ENCODE data around the gene ST6GALNAC2. TPM values are rescaled to one million over a fixed set of nuclear protein-coding genes. Genes with fewer than 3 reads are reported as not detected.

The ST6GALNAC2 gene
- 1 to 10 TPM; 3.7 to 8.4 (median 6.1) TPM for total RNA-seq
- polyA plus RNA-seq: 1 to 10 TPM; 1.5 to 4.5 TPM
- long read RNA-seq, donor 1, transcript ST6GALNAC2-201 (9 exons, 2,170 nt): major isoform, 5 of 10 reads
- long read RNA-seq, donor 1, partial matches to known transcripts: 3 of 10 reads
- long read RNA-seq, donor 1, other reads (novel, unspliced or antisense): 2 of 10 reads
- long read RNA-seq, donor 2, transcript ST6GALNAC2-201 (9 exons, 2,170 nt): major isoform, 9 of 20 reads
- long read RNA-seq, donor 2, partial matches to known transcripts: 3 of 20 reads
- long read RNA-seq, donor 2, other reads (novel, unspliced or antisense): 8 of 20 reads
- long read RNA-seq, donor 3, transcript ST6GALNAC2-201 (9 exons, 2,170 nt): major isoform, 9 of 14 reads
- long read RNA-seq, donor 3, partial matches to known transcripts: 3 of 14 reads
- long read RNA-seq, donor 3, other reads (novel, unspliced or antisense): 2 of 14 reads

DNA sequence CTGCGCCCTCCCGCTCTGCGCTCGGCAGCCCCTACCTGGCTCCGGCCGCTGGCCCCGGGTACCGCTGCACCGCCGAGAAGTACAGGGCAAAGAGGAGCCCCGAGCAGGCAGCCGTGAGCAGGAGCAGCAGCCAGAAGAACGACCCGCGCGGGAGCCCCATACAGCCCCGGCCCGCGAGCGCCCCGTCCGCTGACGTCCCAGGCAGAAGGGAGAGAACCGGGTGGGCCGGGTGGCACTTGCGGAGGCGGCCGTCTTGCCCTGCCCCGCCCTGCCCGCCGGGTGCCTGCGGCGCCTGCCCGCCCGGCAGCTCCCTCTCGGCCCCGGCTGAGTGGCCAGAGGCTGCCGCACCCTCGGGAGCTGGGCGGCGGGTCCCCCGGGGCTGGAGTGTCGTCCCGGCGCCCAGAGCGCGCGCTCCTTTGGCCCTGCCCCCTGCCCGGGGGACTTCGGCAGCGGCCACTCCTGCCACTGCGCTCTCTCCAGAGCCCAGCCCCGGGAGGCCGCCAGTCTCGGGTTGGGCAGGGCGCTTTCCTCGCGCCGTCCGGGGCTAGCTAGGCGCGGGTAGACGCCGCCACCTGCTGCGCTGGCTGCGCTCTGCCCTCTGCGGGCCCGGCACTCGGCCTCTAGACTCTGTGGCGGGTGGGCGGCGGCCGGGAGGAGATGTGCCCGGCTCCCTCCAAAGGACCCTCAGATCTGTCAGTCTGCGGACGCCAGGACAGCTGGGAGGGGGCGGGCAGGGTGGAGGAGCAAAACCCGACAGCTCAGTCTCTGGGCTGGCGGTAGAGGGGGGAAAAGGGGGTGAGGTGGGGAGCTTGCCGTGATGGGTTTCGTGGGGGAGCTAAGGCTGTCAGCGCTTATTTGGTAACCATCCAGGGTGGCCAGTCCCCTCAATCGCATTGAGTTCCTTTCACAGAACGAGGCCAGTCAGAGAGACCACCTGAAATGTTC lies at the start of gene ST6GALNAC2:
Gene ST6GALNAC2, minus strand, starts transcription at position 212 of the 945 bp plus-strand sequence. Its CDS starts 52 bp downstream, at position 160.
- peak within 1 kb of the TSS; percentile 56 to 73 (median 65) for H3K4me3 ChIP-seq
- intact Hi-C loops (cut with DNase I): loop anchor here in 6 of 10 donors (1.0 to 2.0 kb wide), 3 partner anchors 62 to 63 kb away; no protein-coding TSS in a partner anchor
- H3K36me3 ChIP-seq: no peaks in the 10 kb centered on the region
- H3K27ac ChIP-seq: peak within 1 kb of the TSS in 9 of 10 donors; percentile 5 to 82 (median 53)
- peaks cover 0 to 57% (median 15%) of the 10 kb centered on the region in 7 donors for H3K27me3 ChIP-seq
- no peaks in the 10 kb centered on the region for H3K9me3 ChIP-seq
- ATAC-seq (peak; percentile 90 to 95 (median 94)), DNase-seq (peak; percentile 45 to 69)
- 1% methylated on average over 80 to 83 of the region's 84 CpGs for WGBS, 2 donors
- TF ChIP-seq, protein P1, sequence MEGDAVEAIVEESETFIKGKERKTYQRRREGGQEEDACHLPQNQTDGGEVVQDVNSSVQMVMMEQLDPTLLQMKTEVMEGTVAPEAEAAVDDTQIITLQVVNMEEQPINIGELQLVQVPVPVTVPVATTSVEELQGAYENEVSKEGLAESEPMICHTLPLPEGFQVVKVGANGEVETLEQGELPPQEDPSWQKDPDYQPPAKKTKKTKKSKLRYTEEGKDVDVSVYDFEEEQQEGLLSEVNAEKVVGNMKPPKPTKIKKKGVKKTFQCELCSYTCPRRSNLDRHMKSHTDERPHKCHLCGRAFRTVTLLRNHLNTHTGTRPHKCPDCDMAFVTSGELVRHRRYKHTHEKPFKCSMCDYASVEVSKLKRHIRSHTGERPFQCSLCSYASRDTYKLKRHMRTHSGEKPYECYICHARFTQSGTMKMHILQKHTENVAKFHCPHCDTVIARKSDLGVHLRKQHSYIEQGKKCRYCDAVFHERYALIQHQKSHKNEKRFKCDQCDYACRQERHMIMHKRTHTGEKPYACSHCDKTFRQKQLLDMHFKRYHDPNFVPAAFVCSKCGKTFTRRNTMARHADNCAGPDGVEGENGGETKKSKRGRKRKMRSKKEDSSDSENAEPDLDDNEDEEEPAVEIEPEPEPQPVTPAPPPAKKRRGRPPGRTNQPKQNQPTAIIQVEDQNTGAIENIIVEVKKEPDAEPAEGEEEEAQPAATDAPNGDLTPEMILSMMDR (IDR thresholded peaks at IDR 0.05): peak in 8 of 9 donors; percentile 20 to 65 (median 44)
- peaks cover 3 to 26% (median 22%) of the 10 kb centered on the region in 9 donors for H3K4me1 ChIP-seq

DNA sequence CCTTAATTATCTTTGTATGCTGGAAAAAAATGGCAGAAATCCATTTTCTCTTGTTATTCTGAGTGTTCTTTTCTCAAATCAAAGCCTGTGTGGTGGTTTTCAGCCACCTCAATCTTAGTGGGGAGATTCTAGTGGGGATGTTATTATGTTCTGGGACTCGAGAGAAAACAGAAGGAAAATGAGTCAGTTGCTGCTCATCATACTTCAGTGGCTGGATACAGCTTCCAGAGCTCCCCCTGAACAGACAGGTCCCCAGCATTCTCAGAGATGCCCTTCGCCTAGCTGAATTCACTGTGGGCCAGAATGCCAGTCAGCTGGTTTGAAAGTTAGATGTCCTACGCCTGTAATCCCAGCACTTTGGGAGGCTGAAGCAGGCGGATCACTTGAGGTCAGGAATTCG lies 49.4 kb upstream of the ST6GALNAC2 start:
- TF ChIP-seq, protein P1 (IDR thresholded peaks at IDR 0.05): no peak
- intact Hi-C loops (cut with DNase I): no loop called here
- Histone ChIP-seq H3K4me3 (no peak overlapping the region), H3K36me3 (peaks cover 0 to 24% (median 0%) of the 10 kb centered on the region in 9 donors), H3K27ac (no peak overlapping the region), H3K9me3 (no peaks in the 10 kb centered on the region), H3K4me1 (peaks cover 0 to 2% (median 0%) of the 10 kb centered on the region in 9 donors), H3K27me3 (no peaks in the 10 kb centered on the region)
- ATAC-seq (no peak), DNase-seq (no peak)
- WGBS, 2 donors: 91 to 92% methylated on average over 5 of the region's 5 CpGs

DNA sequence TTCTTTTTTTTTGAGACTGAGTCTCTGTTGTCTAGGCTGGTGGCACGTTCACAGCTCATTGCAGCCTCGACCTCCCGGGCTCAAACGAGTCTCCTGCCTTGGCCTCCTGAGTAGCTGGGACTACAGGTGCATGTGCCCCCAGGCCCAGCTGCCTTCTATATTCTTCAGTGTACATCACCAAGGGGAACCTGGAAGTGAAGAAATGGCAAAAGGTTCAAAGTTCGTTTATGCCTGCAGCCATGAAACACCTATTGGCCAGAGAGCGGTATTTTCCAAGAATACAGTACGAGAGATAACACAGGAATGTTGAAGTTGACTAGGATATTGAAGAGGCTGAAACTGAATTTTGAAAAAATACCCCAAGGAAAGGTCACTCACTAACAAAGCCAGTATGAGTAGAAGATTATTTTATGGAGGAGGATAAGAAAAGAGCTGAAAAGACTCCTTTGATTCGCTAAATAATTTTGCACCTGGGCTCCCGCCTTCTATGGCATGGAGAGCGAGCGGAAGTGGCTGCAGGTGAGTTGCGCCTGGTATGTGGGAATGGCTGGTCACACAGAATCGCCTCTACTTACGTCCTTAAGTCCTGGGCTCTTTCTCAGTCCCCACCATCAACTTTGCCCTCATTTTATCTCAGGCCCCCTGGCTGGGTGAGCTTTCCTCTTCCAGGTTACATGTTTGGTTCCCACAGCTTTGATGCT lies 48.1 kb upstream of the ST6GALNAC2 start:
- H3K36me3 ChIP-seq: peaks cover 0 to 28% (median 0%) of the 10 kb centered on the region in 9 donors
- TF ChIP-seq, protein P1 (IDR thresholded peaks at IDR 0.05): no peak
- H3K4me3 ChIP-seq: no peak overlapping the region
- 92 to 93% methylated on average over 14 of the region's 14 CpGs for WGBS, 2 donors
- intact Hi-C loops (cut with DNase I): no loop called here
- ATAC-seq: no peak
- H3K27ac ChIP-seq: no peak overlapping the region
- no peak for DNase-seq
- H3K9me3 ChIP-seq: no peaks in the 10 kb centered on the region
- no peaks in the 10 kb centered on the region for H3K4me1 ChIP-seq
- no peaks in the 10 kb centered on the region for H3K27me3 ChIP-seq
